Adrenal gland (tissue), 12 donors: Measurements from ENCODE around the gene KCNB1. TPM values are rescaled to one million over a fixed set of nuclear protein-coding genes. Genes with fewer than 3 reads are reported as not detected.

ENCODE experiments used
- DNase-seq, 7 donors: peaks; one replicate each; pipeline ENCODE4 v3.0.0-alpha.2; 2019 to 2020
- H3K27ac ChIP-seq, 5 donors: fragments of 200-600 bp; sonication (generic) in 4 of 5; 1 replicate in 3 of 5; 2 replicates in 2 of 5; pipeline versions ENCODE4 v1.5.1 to v1.8.0; 2016 to 2020; ENCODE audit warnings: mild to moderate bottlenecking in 1 of 5
- H3K27me3 ChIP-seq: fragments of 200-600 bp; 2 replicates; pipeline ENCODE4 v1.8.0; 2021
- H3K36me3 ChIP-seq, 2 donors: fragments of 200-600 bp; replicated peaks in 1 of 2; 1 replicate in 1 of 2; 2 replicates in 1 of 2; pipeline versions ENCODE4 v1.5.1 to v1.8.0; 2018 to 2022
- H3K4me1 ChIP-seq, 2 donors: fragments of 200-600 bp; replicated peaks in 1 of 2; 1 replicate in 1 of 2; 2 replicates in 1 of 2; pipeline versions ENCODE4 v1.5.1 to v1.8.0; 2018 to 2021
- H3K4me3 ChIP-seq, 4 donors: fragments of 200-600 bp; sonication (generic) in 3 of 4; one replicate each; pipeline ENCODE4 v1.5.1; 2016 to 2018
- H3K9me3 ChIP-seq, 3 donors: fragments of 200-600 bp; sonication (generic) in 1 of 3; replicated peaks in 1 of 3; 1 replicate in 2 of 3; 2 replicates in 1 of 3; pipeline versions ENCODE4 v1.5.1 to v1.8.0; 2016 to 2021
- CTCF ChIP-seq, 6 experiments: fragments of 450-650 bp in 4 of 6; fragments of 200-600 bp in 2 of 6; sonication (generic) in 1 of 6; IDR thresholded peaks; 1 replicate in 5 of 6; 2 replicates in 1 of 6; pipeline versions ENCODE4 v1.5.1 to v1.8.0; 2016 to 2021; ENCODE audit warnings: antibody characterized with exemption in 6 of 6, mild to moderate bottlenecking in 2 of 6, moderate library complexity in 1 of 6
- POLR2A ChIP-seq, 2 donors: fragments of 450-650 bp; IDR thresholded peaks; one replicate each; pipeline ENCODE4 v1.6.1; 2017; ENCODE audit warnings: antibody characterized with exemption in 2 of 2, mild to moderate bottlenecking in 2 of 2, moderate library complexity in 1 of 2
- WGBS, 4 donors: extraction: QIAGEN DNeasy Blood & Tissue Kit in 2 of 4; methylation state at CpG; one replicate each; pipeline versions ENCODE4 v1.1.5 to v1.1.7; 2013 to 2017; 5-methylcytosine and 5-hydroxymethylcytosine counted together
- intact Hi-C, 2 donors: fragments of 100-400 bp; cut with DNase I; formaldehyde crosslinking; loops; one replicate each; pipeline versions ENCODE4 v1.14.1 to v1.15.0; 2022 to 2023
- polyA plus RNA-seq, 3 donors: library from polyadenylated mRNA; stranded (reverse); fragments of 200-250 nt in 2 of 3; fragments of 350-450 nt in 1 of 3; fragmentation: Illumina TruSeq in 1 of 3; extraction: RNeasy Lipid Tissue Mini Kit (QIAGEN cat#74804) in 1 of 3; gene quantifications; one replicate each; pipeline ENCODE4 v1.2.3, GENCODE V29; 2013 to 2014
- total RNA-seq, 9 donors: library from RNA; depleted of rRNA in 4 of 9; stranded (reverse); fragments of >200 nt in 4 of 9; fragments of 120-200 nt in 1 of 9; fragmentation: NEBNext Ultra II Directional in 1 of 9; extraction: Animal tissue kit (Norgen Biotek cat#: 25700) in 1 of 9; gene quantifications; one replicate each; pipeline versions ENCODE4 v1.1.0 to v1.2.4, GENCODE V29; 2013 to 2023
- donor health status: healthy with polysubstance abuse.
- donor health status: Bipolar disorder and iron deficiency.
- donor health status: DM: yes; HTN: yes; CAD: no.
- donor health status: DM: no; HTN: no; CAD: no.
- donor health status: DM: no; HTN: no; CAD: no.
- donor health status: DM: yes; HTN: yes; CAD: no.

Gene KCNB1
- total and polyA plus RNA-seq, 12 donors = 0.11 to 8.2 (median 1.3) TPM

DNA sequence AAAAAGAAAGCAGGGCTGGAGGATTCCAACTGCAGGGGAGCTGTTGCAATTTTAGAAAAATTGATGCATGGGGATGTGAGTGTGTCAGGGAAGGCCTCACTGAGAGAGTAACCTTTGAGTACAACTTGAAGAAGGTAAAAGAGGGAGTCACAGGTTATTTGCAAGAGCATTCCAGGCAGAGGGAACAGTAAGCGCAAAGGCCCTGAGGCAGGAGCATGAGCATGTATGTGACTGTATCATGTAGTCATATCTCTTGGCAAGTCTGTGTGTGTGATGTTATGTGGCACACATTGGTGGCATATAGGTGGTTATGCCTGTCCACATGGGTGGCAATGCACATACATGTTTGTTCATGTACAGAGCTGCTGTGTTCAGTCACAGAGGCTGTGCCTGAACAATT, 133.4 kb downstream of the KCNB1 start:
- intact Hi-C loops = no loop called here
- no peaks in the 10 kb centered on the region for H3K4me1 ChIP-seq
- no peak overlapping the region for H3K4me3 ChIP-seq

GRCh38 chr20:49348563-49348962, 133.9 kb downstream of the KCNB1 start:
- no peaks in the 10 kb centered on the region for H3K4me1 ChIP-seq

More for the DNA sequence above, 133.4 kb downstream of the KCNB1 start:
- no peak for DNase-seq
- no peak for TF ChIP-seq POLR2A (IDR thresholded peaks at IDR 0.05)
- no peak for TF ChIP-seq CTCF (IDR thresholded peaks at IDR 0.05)
- Histone ChIP-seq H3K27me3 (no peaks in the 10 kb centered on the region), H3K36me3 (no peaks in the 10 kb centered on the region), H3K27ac (no peak overlapping the region), H3K9me3 (no peaks in the 10 kb centered on the region)
- WGBS, 4 donors = 95 to 100% (median 100%) methylated on average over 1 of the region's 1 CpG

DNA sequence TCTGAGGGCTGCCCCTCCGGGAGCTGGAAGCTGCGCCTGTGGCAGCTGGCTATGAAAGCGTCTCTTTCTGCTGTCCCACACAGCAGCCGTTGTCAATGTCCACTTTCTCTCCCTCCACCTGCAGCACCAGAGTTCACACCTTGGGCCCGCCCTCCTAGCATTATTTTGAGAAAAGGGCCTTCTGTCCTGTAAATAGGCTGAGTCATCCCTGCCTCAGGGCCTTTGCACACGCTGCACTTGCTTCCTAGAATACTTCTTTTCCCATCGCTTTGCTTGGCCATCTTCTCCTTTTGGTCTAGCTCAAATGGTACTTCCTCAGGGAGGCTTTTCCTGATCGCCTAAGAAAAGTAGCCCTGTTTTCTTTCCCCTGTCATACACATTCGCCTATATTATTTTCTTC, 135.3 kb downstream of the KCNB1 start:
- H3K27me3 ChIP-seq = peaks cover 5% of the 10 kb centered on the region
- no peak overlapping the region for H3K4me3 ChIP-seq
- no peak for DNase-seq
- whole genome bisulfite sequencing, 4 donors = 86 to 95% (median 93%) methylated on average over 9 of the region's 9 CpGs
- H3K4me1 ChIP-seq = no peaks in the 10 kb centered on the region
- H3K9me3 ChIP-seq = no peaks in the 10 kb centered on the region
- no peak overlapping the region for H3K27ac ChIP-seq
- no peaks in the 10 kb centered on the region for H3K36me3 ChIP-seq
- TF ChIP-seq POLR2A (IDR thresholded peaks at IDR 0.05) (no peak), CTCF (IDR thresholded peaks at IDR 0.05) (no peak)
- intact Hi-C loops = no loop called here

More at GRCh38 chr20:49348563-49348962, 133.9 kb downstream of the KCNB1 start:
- Histone ChIP-seq H3K27me3 (peaks cover 4% of the 10 kb centered on the region), H3K36me3 (no peaks in the 10 kb centered on the region), H3K4me3 (no peak overlapping the region), H3K9me3 (no peaks in the 10 kb centered on the region), H3K27ac (no peak overlapping the region)
- 76 to 96% (median 86%) methylated on average over 4 of the region's 4 CpGs for WGBS, 4 donors
- TF ChIP-seq CTCF (IDR thresholded peaks at IDR 0.05) (no peak), POLR2A (IDR thresholded peaks at IDR 0.05) (no peak)
- no peak for DNase-seq
- intact Hi-C loops = no loop called here

GRCh38 chr20:49346682-49347081, 135.8 kb downstream of the KCNB1 start:
- Histone ChIP-seq H3K4me3 (no peak overlapping the region), H3K27me3 (peaks cover 5% of the 10 kb centered on the region), H3K9me3 (no peaks in the 10 kb centered on the region), H3K36me3 (no peaks in the 10 kb centered on the region), H3K4me1 (no peaks in the 10 kb centered on the region), H3K27ac (no peak overlapping the region)
- WGBS, 4 donors = 51 to 70% (median 61%) methylated on average over 3 of the region's 3 CpGs
- intact Hi-C loops = no loop called here
- DNase-seq = no peak
- TF ChIP-seq CTCF (IDR thresholded peaks at IDR 0.05) (no peak), POLR2A (IDR thresholded peaks at IDR 0.05) (no peak)
